ENCODE measurements around the gene FSTL5. TPM values are rescaled to one million over a fixed set of nuclear protein-coding genes. Genes with fewer than 3 reads are reported as not detected.
"Not testable (repeated sequence)": the region's sequence is repeated elsewhere in the genome, so short reads cannot be mapped to it uniquely, and the experiment has no call there.

The FSTL5 gene
- total and polyA plus RNA-seq, 10 of the 15 experiments (the other 5 are each of a cell fraction or from before 2014, with no cell fraction given): 0.04 to 2.4 (median 0.08) TPM; not detected in 4

- H3K27me3 ChIP-seq (replicated peaks in 1 of 2; ENCODE audit: control insufficient read depth in 2 of 2, insufficient read depth in 2 of 2, low read length in 1 of 2); H3K27ac ChIP-seq (ENCODE audit: control insufficient read depth, insufficient read depth); H3K9ac ChIP-seq (ENCODE audit: control insufficient read depth, insufficient read depth, low read length); H3K4me3 ChIP-seq; DNase-seq (ENCODE audit: low read depth, low spot score); H4K20me1 ChIP-seq (ENCODE audit: control insufficient read depth, insufficient read depth); in situ Hi-C loops (cut with MboI); H3K4me2 ChIP-seq (ENCODE audit: control insufficient read depth, insufficient read depth); H3K4me1 ChIP-seq (ENCODE audit: control insufficient read depth, insufficient read depth, low read length); H2AFZ ChIP-seq (ENCODE audit: control insufficient read depth, low read depth, low read length); POLR2A ChIA-PET; intact Hi-C loops (cut with micrococcal nuclease; ENCODE audit: unreplicated experiment); H3K9me3 ChIP-seq (replicated peaks; ENCODE audit: control insufficient read depth, insufficient read depth, low read length); FAIRE-seq; H3K79me2 ChIP-seq (ENCODE audit: control insufficient read depth, insufficient read depth, low read length); BruUV-seq (replicated peaks); RAD21 ChIA-PET (ENCODE audit: unreplicated experiment); ATAC-seq; H3K36me3 ChIP-seq (ENCODE audit: control insufficient read depth in 2 of 2, insufficient read depth in 2 of 2, low read length in 1 of 2): not testable (repeated sequence)
- WGBS (ENCODE audit: insufficient coverage, insufficient replicate concordance, low lambda C conversion rate, missing lambda C conversion rate): 48% methylated on average over 9 of the region's 9 CpGs
- SMC1A ChIA-PET (ENCODE audit: uncharacterized antibody, unreplicated experiment): interaction anchor here (1.2 kb wide), 1 partner anchor 9 kb away, joined by 3 read pairs; no protein-coding TSS in a partner anchor
- CTCF ChIA-PET: interaction anchor here (1.0 kb wide), 2 partner anchors 9 to 244 kb away, joined by 3 to 4 read pairs; no protein-coding TSS in a partner anchor
These were observed 405.4 kb downstream of the FSTL5 start for GRCh38 chr4:161758412-161758811.

DNA sequence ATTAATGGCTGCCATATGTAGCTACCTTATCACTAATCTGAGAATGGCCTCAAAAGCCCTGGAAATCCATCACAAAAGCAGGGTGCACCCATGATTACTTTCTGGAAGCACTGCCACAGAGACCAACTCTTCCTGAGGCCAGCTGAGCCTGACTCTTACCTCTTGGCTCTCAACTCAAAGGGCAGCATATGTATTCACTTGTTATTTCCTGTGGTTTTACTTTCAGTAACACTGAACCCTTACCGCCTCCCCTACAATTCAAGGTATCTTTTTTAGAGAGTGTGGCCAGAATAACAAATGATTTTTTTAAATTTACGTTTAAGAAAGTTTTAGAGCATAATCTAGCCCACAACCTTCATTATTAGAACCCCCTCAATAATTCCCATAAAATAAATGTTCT lies 434.9 kb downstream of the FSTL5 start:
- TF ChIP-seq TCF3 (IDR thresholded peaks at IDR 0.05; ENCODE audit: borderline replicate concordance, insufficient read depth, low read depth, low read length) (no peak), KDM1A (IDR thresholded peaks at IDR 0.05; ENCODE audit: borderline replicate concordance) (no peak), CHD2 (IDR thresholded peaks at IDR 0.05; ENCODE audit: borderline replicate concordance, low read depth, low read length) (no peak)
- peak; percentile 80 for ATAC-seq
- intact Hi-C loops (cut with micrococcal nuclease; ENCODE audit: unreplicated experiment): loop anchor here (5.0 kb wide), 1 partner anchor 42 kb away; no protein-coding TSS in a partner anchor
- RAD21 ChIA-PET (ENCODE audit: unreplicated experiment): interaction anchor here (1.5 kb wide), 1 partner anchor 16 kb away, joined by 5 read pairs; no protein-coding TSS in a partner anchor
- Histone ChIP-seq H3K27ac (ENCODE audit: control insufficient read depth, insufficient read depth) (no peak overlapping the region), H2AFZ (ENCODE audit: control insufficient read depth, low read depth, low read length) (no peak overlapping the region), H4K20me1 (ENCODE audit: control insufficient read depth, insufficient read depth) (no peaks in the 10 kb centered on the region), H3K9ac (ENCODE audit: control insufficient read depth, insufficient read depth, low read length) (no peak overlapping the region), H3K79me2 (ENCODE audit: control insufficient read depth, insufficient read depth, low read length) (no peaks in the 10 kb centered on the region), H3K27me3 (replicated peaks in 1 of 2; ENCODE audit: control insufficient read depth in 2 of 2, insufficient read depth in 2 of 2, low read length in 1 of 2) (no peaks in the 10 kb centered on the region), H3K36me3 (ENCODE audit: control insufficient read depth in 2 of 2, insufficient read depth in 2 of 2, low read length in 1 of 2) (no peaks in the 10 kb centered on the region), H3K9me3 (replicated peaks; ENCODE audit: control insufficient read depth, insufficient read depth, low read length) (no peaks in the 10 kb centered on the region), H3K4me2 (ENCODE audit: control insufficient read depth, insufficient read depth) (no peak overlapping the region), H3K4me3 (no peak overlapping the region), H3K4me1 (ENCODE audit: control insufficient read depth, insufficient read depth, low read length) (no peaks in the 10 kb centered on the region)
- POLR2A ChIA-PET: no interaction called here
- CTCF ChIA-PET: interaction anchor here (1.5 kb wide), 1 partner anchor 14 kb away, joined by 3 read pairs; no protein-coding TSS in a partner anchor
- in situ Hi-C loops (cut with MboI): no loop called here
- no peak for DNase-seq (ENCODE audit: low read depth, low spot score)
- 0% methylated on average over 2 of the region's 2 CpGs for WGBS (ENCODE audit: insufficient coverage, insufficient replicate concordance, low lambda C conversion rate, missing lambda C conversion rate)
- SMC1A ChIA-PET (ENCODE audit: uncharacterized antibody, unreplicated experiment): interaction anchor here (1.4 to 2.5 kb wide), 4 partner anchors 9 to 223 kb away, joined by 3 to 12 read pairs (median 7); no protein-coding TSS in a partner anchor
- BruUV-seq (replicated peaks): no TSS peak
- no peak for FAIRE-seq

All from GM12878 (cell line).